Mesothelial cell of epicardium (in vitro differentiated cells): ENCODE measurements around the gene MYOM1. TPM values are rescaled to one million over a fixed set of nuclear protein-coding genes. Genes with fewer than 3 reads are reported as not detected.

Experiments
- DNase-seq, 2 experiments: peaks; one replicate each; pipeline ENCODE4 v3.0.0; 2021; ENCODE audit warnings: low spot score in 2 of 2; ENCODE audit not compliant: unreplicated experiment in 2 of 2
- H3K27ac Mint-ChIP-seq: 2 replicates; pipeline ENCODE4 v1.8.0; 2021; ENCODE audit warnings: mixed read lengths
- H3K27me3 Mint-ChIP-seq: 2 replicates; pipeline ENCODE4 v1.8.0; 2021; ENCODE audit warnings: low read depth, mixed read lengths
- H3K36me3 Mint-ChIP-seq: 2 replicates; pipeline ENCODE4 v1.8.0; 2021; ENCODE audit warnings: mixed read lengths
- H3K4me1 Mint-ChIP-seq: 2 replicates; pipeline ENCODE4 v1.8.0; 2021; ENCODE audit warnings: mixed read lengths
- H3K4me3 Mint-ChIP-seq: 2 replicates; pipeline ENCODE4 v1.8.0; 2021; ENCODE audit warnings: mild to moderate bottlenecking, moderate library complexity, mixed read lengths
- H3K9me3 Mint-ChIP-seq: 2 replicates; pipeline ENCODE4 v1.8.0; 2021; ENCODE audit warnings: mixed read lengths
- CTCF ChIP-seq: fragments of 200-600 bp; sonication (generic); IDR thresholded peaks from one replicate; pipeline ENCODE4 v1.5.0; 2021; ENCODE audit warnings: antibody characterized with exemption; ENCODE audit not compliant: unreplicated experiment
- total RNA-seq: library from RNA; stranded (reverse); gene quantifications from 3 replicates; pipeline ENCODE4 v1.2.1, GENCODE V29; 2021

Gene MYOM1
- total RNA-seq, 1 donor from 2014 or later = 2.8 TPM

DNA sequence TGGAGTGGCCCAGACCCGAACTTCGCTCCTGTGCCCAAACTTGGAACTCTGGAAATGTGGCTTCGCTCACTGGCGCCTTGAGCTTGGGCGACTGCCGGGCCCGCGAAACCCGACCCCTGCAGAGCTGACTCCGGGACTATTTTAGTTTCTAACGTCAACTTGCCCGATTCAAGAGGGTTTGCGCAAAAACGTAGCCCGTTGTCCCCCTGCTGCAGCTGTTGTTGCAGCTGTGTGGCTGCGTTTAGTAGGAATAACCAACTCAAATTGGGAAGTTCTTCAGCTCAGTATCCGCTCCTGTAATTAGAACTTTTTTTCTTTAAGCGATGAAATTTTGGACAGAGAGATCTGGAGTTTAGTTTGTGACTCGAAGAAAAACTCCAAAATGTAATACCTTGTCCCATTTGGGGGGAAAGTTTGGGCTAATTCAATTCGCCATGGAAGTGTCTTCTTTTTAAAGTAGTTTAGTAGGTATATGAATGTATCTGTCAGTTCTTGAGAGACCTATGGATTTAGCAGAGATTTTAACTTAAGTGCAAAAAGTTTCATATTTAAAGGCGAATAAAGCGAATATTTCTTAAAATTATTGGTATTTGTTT, 28.4 kb upstream of the MYOM1 start:
- Mint-ChIP-seq H3K27me3 (no peaks in the 10 kb centered on the region), H3K27ac (peak overlapping the region; percentile 99), H3K4me1 (peaks cover 46% of the 10 kb centered on the region), H3K36me3 (peaks cover 4% of the 10 kb centered on the region), H3K9me3 (no peaks in the 10 kb centered on the region), H3K4me3 (peak overlapping the region; percentile 86)
- no peak for TF ChIP-seq CTCF
- no peak for DNase-seq

- peak; percentile 93 to 96 for DNase-seq
- Mint-ChIP-seq H3K4me1 (peaks cover 41% of the 10 kb centered on the region), H3K4me3 (peak within 1 kb of the TSS; percentile 86), H3K36me3 (no peaks in the 10 kb centered on the region), H3K9me3 (no peaks in the 10 kb centered on the region), H3K27me3 (no peaks in the 10 kb centered on the region), H3K27ac (peak within 1 kb of the TSS; percentile 99)
- TF ChIP-seq CTCF = no peak
Observed at GRCh38 chr18:3247240-3248061, 27.7 kb upstream of the MYOM1 start, which contains the start of gene MYL12A. TSS of gene MYL12A (plus strand) at chr18:3247801. CDS start at chr18:3253248, 5,447 bp downstream.

- H3K9me3 Mint-ChIP-seq = peaks cover 6% of the 10 kb centered on the region
- H3K36me3 Mint-ChIP-seq = peaks cover 3% of the 10 kb centered on the region
- no peaks in the 10 kb centered on the region for H3K27me3 Mint-ChIP-seq
- H3K4me3 Mint-ChIP-seq = peak overlapping the region; percentile 86
- no peak for DNase-seq
- no peak for TF ChIP-seq CTCF
- H3K27ac Mint-ChIP-seq = peak overlapping the region; percentile 99
- peaks cover 37% of the 10 kb centered on the region for H3K4me1 Mint-ChIP-seq
Observed at GRCh38 chr18:3246635-3247239, 27.0 kb upstream of the MYOM1 start.

DNA sequence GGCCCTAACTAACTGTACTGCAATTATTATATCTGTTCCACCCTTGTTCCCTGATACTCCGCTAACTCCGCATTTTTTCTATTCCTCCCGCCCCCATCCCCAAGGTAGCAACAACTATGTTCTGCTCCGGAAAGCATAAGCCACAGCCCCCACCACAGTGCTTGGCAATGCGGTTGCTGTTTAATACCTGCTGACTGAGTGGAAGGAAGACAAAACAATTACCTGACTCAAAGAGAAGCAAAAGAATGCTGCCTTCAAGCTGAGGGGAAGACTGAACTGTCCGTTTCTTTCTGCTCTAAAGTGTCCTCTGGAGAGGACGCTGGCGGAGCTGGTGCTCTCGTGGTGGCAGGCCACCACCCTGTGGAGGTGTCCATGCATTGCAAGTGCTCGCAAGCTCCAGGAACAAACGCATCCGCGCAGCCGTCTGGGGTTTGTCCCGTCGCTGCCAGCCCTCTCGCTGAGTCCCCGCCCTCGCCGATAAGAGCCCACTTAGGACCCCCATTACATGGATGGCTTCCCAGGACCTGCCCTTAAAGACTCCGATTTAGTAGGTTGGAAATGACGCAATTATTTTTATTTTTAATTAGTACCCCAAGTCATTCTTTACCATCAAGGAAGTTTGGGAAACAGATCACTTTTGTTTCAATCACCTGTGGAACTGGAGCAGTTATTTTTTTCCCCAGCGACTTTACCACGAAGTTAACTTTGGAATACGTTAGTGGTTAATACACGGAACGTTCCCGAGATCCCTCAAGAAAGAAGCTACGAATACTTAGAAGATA, 26.3 kb upstream of the MYOM1 start:
- Mint-ChIP-seq H3K9me3 (peaks cover 9% of the 10 kb centered on the region), H3K4me3 (peak overlapping the region; percentile 86), H3K4me1 (peaks cover 34% of the 10 kb centered on the region), H3K36me3 (peaks cover 3% of the 10 kb centered on the region), H3K27me3 (no peaks in the 10 kb centered on the region), H3K27ac (peak overlapping the region; percentile 99)
- DNase-seq = peak; percentile 63 to 80
- peak; percentile 75 for TF ChIP-seq CTCF

- Mint-ChIP-seq H3K4me3 (no peak overlapping the region), H3K4me1 (peaks cover 28% of the 10 kb centered on the region), H3K27ac (no peak overlapping the region), H3K36me3 (peaks cover 11% of the 10 kb centered on the region), H3K9me3 (peaks cover 17% of the 10 kb centered on the region), H3K27me3 (no peaks in the 10 kb centered on the region)
- no peak for DNase-seq
- TF ChIP-seq CTCF = no peak
Observed at GRCh38 chr18:3245185-3245564, 25.4 kb upstream of the MYOM1 start.
